ENCODE data around the gene MT1E.
"Not testable (repeated sequence)": the region's sequence is repeated elsewhere in the genome, so short reads cannot be mapped to it uniquely, and the experiment has no call there.

DNA sequence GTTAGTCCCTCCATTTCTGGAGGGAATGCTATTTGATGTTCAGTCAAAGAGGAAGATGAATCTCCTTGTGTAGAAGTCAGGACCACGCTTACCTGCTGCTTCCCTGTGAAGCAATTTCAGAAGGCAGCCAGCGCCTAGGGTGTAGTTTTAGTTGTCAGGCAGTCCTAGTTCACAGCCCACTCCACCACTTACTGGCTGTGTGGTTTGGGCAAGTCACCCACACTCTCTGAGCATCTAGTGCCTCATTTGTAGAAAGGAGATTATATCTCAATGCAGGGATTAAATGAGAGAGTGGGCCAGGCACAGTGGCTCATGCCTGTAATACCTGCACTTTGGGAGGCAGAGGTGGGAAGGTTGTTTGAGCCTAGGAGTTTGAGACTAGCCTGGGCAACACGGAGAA lies 46.6 kb downstream of the MT1E start:
- TF ChIP-seq, protein P1, sequence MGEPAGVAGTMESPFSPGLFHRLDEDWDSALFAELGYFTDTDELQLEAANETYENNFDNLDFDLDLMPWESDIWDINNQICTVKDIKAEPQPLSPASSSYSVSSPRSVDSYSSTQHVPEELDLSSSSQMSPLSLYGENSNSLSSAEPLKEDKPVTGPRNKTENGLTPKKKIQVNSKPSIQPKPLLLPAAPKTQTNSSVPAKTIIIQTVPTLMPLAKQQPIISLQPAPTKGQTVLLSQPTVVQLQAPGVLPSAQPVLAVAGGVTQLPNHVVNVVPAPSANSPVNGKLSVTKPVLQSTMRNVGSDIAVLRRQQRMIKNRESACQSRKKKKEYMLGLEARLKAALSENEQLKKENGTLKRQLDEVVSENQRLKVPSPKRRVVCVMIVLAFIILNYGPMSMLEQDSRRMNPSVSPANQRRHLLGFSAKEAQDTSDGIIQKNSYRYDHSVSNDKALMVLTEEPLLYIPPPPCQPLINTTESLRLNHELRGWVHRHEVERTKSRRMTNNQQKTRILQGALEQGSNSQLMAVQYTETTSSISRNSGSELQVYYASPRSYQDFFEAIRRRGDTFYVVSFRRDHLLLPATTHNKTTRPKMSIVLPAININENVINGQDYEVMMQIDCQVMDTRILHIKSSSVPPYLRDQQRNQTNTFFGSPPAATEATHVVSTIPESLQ (CRISPR knock-in tag; IDR thresholded peaks at IDR 0.05): not testable (repeated sequence)
- TF ChIP-seq, protein P2, sequence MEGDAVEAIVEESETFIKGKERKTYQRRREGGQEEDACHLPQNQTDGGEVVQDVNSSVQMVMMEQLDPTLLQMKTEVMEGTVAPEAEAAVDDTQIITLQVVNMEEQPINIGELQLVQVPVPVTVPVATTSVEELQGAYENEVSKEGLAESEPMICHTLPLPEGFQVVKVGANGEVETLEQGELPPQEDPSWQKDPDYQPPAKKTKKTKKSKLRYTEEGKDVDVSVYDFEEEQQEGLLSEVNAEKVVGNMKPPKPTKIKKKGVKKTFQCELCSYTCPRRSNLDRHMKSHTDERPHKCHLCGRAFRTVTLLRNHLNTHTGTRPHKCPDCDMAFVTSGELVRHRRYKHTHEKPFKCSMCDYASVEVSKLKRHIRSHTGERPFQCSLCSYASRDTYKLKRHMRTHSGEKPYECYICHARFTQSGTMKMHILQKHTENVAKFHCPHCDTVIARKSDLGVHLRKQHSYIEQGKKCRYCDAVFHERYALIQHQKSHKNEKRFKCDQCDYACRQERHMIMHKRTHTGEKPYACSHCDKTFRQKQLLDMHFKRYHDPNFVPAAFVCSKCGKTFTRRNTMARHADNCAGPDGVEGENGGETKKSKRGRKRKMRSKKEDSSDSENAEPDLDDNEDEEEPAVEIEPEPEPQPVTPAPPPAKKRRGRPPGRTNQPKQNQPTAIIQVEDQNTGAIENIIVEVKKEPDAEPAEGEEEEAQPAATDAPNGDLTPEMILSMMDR (IDR thresholded peaks at IDR 0.05): not testable (repeated sequence)
- TF ChIP-seq, protein P3, sequence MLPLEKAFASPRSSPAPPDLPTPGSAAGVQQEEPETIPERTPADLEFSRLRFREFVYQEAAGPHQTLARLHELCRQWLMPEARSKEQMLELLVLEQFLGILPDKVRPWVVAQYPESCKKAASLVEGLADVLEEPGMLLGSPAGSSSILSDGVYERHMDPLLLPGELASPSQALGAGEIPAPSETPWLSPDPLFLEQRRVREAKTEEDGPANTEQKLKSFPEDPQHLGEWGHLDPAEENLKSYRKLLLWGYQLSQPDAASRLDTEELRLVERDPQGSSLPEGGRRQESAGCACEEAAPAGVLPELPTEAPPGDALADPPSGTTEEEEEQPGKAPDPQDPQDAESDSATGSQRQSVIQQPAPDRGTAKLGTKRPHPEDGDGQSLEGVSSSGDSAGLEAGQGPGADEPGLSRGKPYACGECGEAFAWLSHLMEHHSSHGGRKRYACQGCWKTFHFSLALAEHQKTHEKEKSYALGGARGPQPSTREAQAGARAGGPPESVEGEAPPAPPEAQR (CRISPR knock-in tag; IDR thresholded peaks at IDR 0.05): not testable (repeated sequence)
- TF ChIP-seq SP1 (CRISPR knock-in tag; conservative IDR thresholded peaks at IDR 0.05); FOXP1 (CRISPR knock-in tag; IDR thresholded peaks at IDR 0.05; ENCODE audit: borderline replicate concordance); NR2C2 (CRISPR knock-in tag; IDR thresholded peaks at IDR 0.05); RELA (CRISPR knock-in tag; IDR thresholded peaks at IDR 0.05; ENCODE audit: borderline replicate concordance); NR3C1 (CRISPR knock-in tag; conservative IDR thresholded peaks at IDR 0.05; ENCODE audit: low read depth); SMAD3 (CRISPR knock-in tag; IDR thresholded peaks at IDR 0.05; ENCODE audit: borderline replicate concordance): not testable (repeated sequence)
- TF ChIP-seq, protein P4, sequence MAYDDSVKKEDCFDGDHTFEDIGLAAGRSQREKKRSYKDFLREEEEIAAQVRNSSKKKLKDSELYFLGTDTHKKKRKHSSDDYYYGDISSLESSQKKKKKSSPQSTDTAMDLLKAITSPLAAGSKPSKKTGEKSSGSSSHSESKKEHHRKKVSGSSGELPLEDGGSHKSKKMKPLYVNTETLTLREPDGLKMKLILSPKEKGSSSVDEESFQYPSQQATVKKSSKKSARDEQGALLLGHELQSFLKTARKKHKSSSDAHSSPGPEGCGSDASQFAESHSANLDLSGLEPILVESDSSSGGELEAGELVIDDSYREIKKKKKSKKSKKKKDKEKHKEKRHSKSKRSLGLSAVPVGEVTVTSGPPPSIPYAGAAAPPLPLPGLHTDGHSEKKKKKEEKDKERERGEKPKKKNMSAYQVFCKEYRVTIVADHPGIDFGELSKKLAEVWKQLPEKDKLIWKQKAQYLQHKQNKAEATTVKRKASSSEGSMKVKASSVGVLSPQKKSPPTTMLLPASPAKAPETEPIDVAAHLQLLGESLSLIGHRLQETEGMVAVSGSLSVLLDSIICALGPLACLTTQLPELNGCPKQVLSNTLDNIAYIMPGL (CRISPR knock-in tag; IDR thresholded peaks at IDR 0.05): not testable (repeated sequence)

All from WTC11 (cell line).